Esophagus mucosa (tissue), 1 donor: ENCODE measurements around the gene CSNK2A1. TPM values are rescaled to one million over a fixed set of nuclear protein-coding genes. Genes with fewer than 3 reads are reported as not detected.
"Not testable (repeated sequence)": the region's sequence is repeated elsewhere in the genome, so short reads cannot be mapped to it uniquely, and the experiment has no call there.

ENCODE experiments used
- ATAC-seq: fragments of 200-7000 bp; cut with Tn5 transposase; one replicate; pipeline ENCODE4 v1.9.1; 2020
- total RNA-seq: library from RNA; stranded (reverse); gene quantifications from one replicate; pipeline ENCODE4 v1.2.4, GENCODE V29; 2023
- donor health status: DM: yes; HTN: yes; CAD: no.

Gene CSNK2A1
- total RNA-seq, 1 donor from 2014 or later: 83.4 TPM

DNA sequence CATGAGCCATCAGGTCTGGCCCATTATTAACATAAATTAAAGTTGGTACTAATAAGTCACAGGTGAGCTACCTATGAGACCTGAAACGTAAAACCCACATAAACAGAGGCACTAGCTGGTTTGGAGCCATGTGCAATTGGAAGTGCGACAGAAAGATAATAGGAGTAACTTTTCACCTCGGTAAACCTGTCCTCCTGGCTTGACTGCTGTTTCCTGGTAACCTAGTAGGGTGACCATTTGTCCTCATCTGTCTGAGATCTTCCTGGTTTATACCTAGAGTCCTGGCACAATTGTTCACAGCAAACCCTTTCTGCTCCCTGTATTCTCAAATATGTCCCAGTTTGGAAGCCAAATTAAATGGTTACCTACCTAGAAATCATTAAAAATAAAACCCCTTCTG lies 88.6 kb downstream of the CSNK2A1 start:
- ATAC-seq: peak; percentile 83

DNA sequence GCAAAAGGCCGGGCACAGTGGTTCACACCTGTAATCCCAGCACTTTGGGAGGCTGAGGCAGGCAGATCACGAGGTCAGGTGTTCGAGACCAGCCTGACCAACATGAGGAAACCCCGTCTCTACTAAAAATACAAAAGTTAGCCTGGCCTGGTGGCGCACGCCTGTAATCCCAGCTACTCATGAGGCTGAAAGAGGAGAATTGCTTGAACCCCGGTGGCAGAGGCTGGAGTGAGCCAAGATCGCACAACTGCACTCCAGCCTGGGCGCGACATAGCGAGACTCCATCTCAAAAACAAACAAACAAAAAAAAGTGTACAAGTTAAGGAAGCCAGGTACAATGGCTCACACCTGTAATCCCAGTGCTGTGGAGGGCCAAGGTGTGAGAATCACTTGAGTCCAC lies 91.6 kb downstream of the CSNK2A1 start:
- not testable (repeated sequence) for ATAC-seq

DNA sequence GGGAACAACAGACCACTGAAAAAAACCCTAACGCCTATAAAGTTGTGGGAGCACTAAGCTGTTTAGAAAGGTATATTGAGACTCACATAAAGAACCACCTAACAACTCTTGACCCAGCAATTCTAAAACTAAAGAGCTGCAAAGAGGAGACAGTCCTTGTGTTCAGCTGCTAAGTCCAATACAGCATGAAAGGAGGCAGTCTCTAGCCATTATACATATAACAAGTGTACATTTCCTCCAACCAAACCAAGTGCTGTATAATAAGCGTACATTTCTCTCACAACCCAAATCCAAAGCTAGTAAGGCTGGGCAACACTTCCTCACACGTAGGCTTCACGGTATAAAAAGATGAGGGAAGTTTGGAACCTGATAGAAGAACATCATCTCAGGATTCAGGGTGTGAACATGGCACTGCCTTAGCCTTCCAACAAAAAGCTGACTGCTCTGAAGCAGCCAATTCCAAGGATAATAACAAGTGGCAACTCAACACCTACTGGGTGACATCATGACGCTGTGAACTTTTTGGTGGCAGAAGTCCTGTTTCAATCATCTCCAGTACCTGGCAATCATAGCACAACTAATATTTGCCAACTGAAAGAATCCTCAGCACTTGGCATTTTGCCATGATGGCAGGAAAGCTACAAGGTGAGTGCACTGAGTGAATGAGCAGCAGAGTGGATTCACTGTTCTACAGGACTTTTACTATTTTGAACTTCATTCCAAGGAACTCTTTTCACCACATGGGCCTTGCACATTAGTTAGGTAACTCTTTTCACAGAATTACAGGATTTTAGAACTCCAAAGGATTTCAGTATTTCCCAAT lies 97.9 kb downstream of the CSNK2A1 start:
- ATAC-seq: no peak

DNA sequence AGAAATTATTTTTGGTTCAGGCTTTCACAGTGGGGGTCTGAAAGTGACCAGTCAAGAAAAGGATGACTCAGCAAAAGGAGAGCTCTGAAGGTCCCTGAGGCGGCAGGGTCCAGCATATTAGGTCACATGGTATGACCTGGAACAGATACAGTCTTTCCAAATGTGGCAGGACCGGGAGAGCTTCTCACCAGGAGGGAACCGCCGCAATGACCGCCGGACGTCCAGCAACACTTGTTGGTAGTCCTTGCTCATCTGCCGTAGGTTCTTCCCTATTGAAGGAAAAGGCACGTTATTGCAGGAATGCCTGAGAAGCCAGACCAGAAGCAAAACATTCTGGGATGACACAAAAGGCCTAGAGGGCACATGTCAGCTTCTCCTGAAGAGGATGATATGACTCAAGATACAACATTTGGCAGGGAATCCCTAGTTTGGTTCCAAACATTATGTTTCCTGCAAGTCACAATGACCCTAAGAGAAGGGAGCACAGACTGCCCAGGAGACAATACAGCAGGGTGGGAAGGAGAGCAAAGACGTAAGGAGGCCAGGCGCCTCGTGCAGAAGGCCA lies 98.6 kb downstream of the CSNK2A1 start:
- ATAC-seq: no peak

DNA sequence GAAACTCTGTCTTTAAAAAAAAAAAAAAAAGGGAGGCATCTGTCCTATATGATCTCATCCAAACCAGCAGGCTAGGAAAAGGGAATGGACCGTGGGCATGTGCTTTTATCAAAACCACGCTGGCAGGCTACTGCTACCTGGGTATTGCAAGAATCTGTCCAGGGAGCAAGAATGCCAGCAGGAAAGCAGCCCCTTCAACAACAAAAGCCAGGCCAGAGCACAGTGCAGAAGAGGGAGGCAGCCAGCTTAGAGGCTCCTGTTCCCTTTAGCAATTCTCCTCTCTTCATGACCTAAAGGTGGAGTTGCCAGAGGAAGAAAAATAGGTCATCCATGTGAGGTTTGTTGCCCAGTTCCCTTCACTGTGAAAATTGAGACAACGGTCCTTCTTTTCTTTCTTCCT lies 99.5 kb downstream of the CSNK2A1 start:
- no peak for ATAC-seq

DNA sequence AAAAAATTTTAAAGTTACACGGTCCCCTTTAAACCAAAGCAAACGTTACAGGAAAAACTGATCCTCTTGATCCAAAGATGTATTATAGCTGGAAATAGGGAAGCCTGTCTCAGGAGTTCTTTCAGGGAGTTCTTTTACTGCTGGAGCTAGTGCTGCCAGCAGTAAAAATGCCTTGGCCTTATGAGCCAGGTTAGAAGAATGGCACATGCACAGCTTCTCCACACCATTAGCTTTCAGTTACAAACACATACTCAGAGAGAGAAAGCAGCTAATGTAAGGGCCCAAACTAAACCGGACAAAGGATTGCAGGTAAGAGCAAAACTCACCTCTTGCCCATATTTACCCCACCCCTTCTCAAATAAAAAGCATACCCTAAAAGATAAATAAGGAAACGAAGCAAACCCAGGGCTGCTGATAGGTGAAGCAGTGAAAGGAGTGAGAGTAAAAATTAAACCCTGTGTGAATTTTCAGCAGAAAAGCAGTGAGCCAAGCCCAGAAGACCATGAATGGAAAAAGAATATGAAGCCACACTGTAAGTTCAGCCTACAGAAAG lies 100.3 kb downstream of the CSNK2A1 start:
- no peak for ATAC-seq

DNA sequence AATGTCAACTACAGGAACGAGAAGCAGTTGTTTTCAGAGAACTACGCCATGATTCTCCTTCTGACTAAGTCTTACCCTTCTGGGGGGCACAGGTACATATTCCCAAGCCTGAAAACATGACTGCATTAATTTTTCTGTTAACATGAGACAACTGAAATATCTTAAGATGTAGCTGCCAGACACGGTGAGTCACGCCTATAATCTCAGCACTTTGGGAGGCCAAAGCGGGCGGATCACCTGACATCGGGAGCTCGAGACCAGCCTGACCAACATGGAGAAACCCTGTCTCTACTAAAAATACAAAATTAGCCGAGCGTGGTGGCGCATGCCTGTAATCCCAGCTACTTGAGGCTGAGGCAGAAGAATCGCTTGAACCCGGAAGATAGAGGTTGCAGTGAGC lies 103.0 kb downstream of the CSNK2A1 start:
- ATAC-seq: no peak

DNA sequence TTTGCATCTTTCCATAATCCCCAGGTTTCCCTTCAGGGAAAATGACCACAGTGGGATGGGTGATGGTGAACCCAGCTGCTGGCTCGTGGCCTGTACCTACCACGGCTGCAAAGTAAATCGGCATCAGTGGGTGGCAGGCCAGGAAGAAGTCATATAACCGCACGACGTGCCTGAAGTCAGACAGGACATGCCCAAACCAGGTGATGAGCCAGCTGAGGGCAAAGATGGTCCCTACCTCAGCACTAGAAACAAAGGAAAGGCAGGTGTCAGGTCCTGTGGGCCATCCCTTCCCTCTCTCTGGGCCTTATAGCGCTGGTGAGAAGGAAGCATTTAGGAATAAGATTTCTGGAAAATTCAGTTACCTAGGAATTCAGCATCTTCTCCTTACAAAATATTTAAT lies 103.4 kb downstream of the CSNK2A1 start:
- ATAC-seq: no peak

DNA sequence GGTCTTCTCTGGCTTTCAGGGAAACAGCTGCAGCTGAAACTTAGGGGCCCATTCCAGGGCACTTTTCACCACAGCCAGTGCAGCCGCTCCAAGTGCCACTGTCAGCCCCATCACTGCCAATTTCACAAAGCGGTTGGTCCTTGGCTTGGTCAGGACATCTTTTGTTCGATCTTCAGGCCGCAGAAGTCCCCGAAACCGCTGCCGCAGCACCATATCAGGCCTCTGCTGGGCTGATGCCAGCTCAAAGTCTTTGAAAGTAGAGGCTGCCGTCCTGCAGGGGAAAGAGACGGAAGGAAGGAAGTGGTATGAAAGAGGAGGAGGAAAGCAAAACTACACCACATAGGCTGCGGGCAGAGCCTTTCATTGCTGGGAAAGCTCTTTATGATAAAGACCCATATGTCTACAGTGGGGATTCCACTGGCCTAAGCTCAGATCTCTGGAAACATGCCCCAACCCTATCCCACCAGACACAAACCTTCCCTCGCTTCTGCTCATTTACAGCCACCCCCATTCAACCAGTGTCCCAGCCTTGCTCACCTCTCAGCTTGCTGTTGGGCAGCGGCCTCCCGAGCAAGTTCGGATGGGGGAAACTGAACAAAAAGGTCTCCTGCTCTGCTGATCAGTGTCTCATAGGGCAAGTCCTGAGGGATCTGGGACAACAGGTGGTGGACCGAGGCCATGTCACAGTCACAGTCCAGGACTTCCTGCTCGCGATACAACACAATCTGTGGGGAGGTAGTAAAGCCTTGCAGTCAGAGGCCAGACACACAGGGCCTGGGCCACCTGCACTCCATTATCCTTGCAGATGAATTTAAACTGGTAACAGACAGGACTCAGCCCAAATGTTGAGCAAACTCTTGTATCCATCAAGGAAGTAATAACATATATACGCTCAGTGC lies 104.8 kb downstream of the CSNK2A1 start:
- no peak for ATAC-seq

DNA sequence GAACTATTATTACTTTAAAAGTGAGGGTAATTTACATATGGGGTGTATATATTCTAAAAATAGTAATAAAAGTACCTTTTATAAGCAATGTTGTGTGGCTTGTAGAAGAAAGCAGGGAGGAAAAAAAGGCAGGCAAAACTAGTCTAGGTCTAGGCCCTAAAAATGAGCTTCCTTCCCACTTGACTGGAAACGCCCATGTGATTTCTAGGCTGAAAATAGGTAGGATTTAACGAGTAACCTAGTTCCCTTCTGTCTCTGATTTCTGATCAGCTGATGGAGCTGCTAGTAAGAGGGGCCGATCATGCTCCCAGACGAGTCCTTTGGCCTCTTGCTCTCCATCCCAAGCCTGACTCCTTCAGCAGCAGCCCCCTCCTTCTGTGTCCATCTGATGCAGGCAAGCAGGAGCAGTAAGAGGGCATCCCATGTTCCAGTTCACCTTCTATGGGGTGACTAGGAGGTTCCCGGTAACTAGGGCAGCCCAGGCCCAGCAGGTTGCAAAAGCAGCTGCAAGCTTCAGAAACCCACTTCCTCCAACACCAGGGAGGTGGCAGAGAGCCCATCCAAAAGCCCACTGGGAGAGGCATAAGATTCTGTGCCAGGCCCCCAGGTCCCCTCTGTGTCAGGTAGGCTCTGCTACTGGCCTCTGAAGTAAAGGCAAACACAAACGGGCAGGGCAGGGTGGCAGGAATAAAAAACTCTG lies 105.7 kb downstream of the CSNK2A1 start:
- ATAC-seq: no peak

DNA sequence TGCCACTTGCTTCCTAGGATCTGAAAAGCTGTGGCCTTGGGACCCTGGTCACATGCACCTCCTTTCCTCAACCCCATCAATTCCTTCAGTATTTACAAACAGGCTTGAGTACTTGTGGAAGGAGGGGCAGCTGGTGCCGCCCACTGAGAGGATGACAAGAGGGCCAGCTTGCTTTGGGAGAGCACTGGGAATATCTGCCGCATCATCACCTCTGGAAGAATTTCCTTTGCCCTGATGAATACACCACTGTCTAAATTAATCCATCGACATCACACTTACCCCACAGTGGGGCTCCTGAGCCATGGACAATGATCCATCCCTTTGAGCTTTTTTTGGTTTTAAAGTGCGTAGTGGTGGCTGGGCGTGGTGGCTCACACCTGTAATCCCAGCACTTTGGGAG lies 107.1 kb downstream of the CSNK2A1 start:
- no peak for ATAC-seq

DNA sequence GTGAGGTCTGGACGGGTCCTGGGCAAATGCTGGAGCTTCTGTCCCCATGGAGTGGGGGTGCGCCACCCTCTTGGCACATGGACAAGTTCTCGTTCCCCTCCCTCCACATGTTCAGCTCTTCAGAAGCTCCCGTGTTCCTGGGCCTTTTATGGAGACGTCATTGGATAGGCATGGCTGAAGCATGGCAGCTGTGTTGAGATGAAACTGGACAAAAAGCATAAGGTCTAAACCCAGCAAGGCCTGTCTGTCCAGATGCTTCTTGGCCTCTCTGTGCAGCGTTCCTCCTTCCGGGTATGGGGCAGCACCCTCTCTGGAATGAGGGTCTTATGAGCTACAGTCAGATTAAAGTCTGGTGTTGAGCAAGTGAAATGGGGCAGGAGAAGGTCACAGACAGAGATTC lies 108.0 kb downstream of the CSNK2A1 start:
- ATAC-seq: no peak

DNA sequence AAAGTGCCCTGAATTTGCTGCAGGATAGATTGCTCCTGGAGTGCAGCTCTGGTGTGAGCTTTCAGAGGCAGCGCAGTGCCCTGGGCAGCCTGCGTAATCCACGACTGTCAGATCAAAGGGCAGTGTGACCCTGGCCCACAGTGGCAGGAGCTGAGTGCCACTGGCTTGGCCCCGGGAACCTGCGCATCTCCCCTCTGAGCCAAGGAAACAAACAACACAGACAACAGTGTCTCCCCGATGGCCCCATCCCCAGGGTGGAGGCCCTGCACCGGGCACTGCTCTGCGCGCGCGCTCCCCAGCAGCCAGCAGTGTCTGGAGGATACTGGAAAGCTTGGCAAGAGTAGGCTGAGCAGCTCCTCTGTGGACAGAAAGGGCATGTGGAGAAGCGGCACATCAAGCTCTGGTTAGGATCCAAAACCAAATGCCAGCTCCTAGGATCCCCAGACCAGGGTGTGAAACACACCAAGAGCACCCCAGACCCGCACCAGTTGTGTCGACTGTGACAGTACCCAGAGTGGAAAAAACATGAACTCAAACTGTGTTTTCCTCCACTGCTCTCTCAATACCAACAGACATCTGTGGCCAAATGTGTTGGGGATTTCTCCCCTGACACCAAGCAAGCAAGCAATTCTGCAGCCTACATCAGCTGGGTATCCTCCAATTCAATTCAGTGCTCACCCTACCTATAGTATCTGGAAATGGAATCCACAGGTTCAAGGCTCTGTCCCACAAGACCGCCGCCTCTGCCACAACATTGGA lies 108.8 kb downstream of the CSNK2A1 start:
- ATAC-seq: no peak

DNA sequence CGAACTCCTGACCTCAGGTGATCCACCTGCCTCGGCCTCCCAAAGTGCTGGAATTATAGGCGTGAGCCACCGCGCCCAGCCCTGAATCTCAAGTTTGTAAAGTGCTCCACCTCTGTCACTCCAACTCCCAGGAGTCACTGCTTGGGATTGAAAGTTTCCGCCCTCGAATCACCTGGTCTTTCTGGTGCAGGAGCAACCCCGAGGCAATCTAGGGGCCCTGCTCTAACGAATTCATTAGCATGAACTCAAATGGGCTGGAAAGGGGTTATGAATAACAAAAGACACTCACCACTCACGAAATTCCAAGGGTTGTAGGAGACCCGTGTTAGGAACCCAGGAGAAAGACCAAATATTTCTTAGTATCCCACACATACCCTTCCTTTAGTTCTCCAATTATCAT lies 109.4 kb downstream of the CSNK2A1 start:
- no peak for ATAC-seq

DNA sequence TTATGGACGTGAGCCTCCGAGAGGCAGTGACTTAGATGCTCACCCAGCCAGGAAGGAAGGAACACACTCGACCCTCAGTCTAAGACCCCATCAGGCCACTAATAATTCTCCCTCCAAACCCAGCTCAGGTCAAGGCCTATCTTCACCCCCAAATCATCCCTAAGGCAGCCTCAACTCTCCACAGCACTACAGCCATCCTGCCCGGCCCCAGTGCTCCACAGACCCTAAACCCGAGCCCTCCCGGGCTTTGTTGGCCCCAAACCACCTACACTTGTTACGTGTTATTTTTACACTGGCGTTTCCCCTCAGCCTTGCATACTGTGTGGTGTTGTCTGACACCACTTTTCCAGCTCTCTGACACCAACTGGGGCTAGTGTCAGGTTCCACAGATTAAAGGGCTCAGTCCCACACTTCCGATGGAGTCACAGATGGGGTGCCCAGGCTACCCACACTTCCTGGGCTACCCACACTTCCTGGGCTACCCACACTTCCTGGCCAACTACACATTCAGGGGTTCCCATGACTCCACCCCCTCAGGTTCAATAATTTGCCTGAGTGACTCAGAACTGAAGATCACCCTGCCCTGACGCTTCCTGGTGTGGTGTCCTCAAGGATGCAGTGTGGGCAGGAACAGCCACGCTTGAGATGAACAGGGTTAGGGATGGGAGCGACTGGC lies 110.2 kb downstream of the CSNK2A1 start:
- peak; percentile 75 for ATAC-seq

DNA sequence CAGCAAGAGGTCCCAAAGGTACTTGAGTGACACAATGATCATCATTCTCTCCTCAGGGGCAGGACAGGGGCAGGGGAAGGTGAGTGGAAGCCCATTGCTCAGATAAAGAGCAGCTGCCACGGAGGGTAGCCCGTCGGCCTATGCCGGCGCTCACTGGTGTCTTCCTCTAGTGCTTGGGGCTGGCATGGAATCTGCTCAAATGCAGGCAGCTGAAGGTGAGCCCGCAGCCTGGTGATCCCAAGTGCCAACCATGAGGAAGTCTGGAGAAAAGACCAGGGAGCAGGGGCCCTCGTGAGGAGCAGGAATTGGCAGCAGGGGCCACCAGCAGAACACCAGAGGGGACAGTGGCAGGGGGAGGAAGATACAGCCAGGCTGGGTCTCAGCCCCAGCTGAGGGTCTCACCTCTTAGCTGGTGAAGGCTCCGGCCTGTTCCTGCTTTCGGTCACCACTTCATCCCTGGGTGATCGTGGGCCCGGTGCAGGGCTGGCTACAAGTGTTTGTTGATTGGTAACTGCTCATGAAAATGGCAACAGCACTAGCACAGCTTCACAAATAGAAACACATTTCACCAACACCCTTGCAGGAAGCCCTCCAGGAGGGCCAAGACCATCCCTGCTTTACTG lies 110.8 kb downstream of the CSNK2A1 start:
- ATAC-seq: no peak

DNA sequence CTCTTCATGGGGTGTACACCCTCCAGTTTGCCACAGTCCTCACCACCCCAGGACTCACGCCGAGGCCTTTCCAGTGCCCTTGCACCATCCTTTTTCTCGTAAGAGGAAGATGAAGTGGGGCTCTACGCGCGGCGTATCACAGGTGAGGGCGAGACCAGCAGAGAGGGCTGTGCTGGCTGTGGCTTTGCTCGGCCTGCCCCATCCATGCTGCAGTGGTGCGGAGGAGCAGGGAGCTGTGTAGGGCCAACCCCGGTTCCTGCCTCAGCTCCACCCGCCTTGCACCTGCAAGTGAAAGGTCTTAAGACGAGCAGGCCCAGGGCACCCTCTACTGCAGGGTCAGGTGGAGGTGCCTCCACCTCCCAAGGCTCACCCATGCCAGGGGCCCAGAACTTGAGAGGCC lies 111.4 kb downstream of the CSNK2A1 start:
- ATAC-seq: no peak

DNA sequence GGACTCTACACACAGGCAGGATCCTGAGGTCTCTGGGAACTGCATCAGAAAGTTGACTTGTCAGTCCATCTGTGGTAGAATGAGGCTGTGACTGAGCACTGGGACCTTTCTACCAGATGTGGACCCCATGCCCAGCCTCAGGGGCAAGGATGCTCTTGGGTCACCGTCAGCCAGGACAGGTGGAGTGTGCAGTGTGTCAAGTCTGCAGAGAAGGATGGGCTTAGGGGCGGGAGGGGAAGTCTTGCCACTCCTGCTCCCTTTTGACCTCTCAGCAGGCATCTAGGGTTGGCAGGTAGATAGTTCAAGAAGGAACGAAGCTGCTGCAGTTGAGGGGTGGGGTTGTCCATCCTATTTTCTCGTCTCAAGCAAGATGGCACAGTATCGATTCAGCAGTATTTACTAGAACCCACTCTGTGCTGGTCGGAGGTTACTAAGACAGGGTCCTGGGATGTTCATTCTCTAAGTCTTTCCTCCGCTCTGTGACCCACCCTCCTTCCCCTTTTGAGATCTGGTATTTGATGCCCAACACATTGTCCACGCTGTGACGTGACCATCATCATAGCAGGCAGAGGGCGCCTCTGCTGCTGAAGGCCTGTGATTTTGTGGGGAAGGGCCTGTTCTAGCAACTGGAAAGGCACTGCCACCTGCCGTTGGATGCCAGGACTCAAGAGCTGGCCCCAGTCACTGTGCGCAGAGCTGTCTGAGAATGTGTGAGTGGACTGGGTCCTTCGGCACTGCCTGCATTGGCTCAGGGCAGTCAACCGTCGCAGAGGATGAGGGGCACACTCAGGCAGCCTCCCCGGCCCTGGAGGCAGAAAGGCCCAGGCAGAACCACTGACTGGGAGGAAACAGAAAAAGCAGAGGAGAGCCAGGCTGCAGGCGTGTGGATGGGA lies 112.3 kb downstream of the CSNK2A1 start:
- ATAC-seq: peak; percentile 42
